ENCODE measurements around the gene RPS6KL1.
A peak's percentile ranks its signal among the peaks of the same experiment; 100 is the strongest.

The RPS6KL1 gene

GRCh38 chr14:74922752-74923401, at the start of gene RPS6KL1:
TSS of gene RPS6KL1 (minus strand) at chr14:74923260. CDS start at chr14:74921541, 1,719 bp downstream.
- peak; percentile 94 for DNase-seq (ENCODE audit: low spot score)

GRCh38 chr14:74968811-74969210, 45.8 kb upstream of the RPS6KL1 start:
- DNase-seq (ENCODE audit: low spot score) = no peak

DNA sequence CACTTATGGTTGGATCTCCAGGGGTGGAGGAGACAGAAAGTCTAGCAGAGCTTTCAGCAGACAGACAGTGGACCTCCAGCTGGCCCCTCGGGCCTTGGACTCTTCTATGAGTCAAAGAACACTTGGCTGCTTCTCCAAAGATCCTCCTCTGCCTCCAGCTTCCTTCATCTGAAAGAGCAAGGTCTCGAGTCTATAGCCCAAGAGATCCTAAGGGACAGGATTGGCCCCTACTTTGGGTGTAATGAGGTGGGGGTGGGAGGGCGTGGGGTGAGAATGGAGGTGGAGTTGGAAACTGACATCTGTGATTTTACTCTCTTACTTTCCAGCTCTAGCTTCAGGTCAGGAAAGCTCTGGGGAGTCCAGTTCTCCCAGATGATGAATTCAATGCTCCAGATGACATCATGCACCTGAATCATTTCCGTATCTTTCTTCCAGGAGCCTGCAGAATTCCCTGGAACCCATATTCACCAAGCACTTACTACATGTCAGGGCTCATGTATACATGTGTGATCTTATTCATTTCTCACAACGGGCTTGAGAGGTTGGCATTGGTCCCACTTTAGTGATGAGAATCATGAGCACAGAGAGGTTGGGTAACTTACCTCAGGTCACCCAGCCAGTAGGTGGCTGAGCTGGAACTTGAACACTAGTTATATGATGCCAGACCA, 42.6 kb upstream of the RPS6KL1 start:
- DNase-seq (ENCODE audit: low spot score) = no peak

GRCh38 chr14:74964787-74965485, 41.9 kb upstream of the RPS6KL1 start:
- DNase-seq (ENCODE audit: low spot score) = no peak

DNA sequence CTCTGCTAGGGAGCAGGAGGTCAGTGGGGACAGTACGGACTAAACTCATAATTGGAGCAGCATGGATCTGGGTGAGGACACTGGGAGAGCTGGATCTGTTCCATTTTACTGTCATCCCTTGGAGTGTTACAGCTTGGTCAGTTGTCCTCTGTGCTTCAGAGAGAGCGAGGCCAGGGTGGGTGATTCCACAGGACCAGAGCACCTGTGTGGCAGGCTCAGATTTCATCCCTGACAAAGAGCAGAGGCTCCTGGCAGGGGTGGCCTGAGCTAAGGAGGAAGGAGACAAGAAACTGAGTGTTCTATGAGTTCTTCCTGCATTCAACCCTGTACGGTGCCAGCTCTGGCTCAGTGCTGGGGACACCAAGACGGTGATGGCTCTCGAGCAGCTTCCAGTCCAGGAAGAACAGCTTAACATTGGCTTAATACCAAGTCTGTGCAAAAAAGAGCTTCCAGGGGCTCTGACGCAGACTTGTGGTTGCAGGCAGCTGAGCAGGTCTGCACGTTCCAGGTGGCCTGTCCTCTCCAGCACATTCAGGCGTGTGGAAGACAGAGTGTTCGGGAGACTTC, 40.7 kb upstream of the RPS6KL1 start:
- no peak for DNase-seq (ENCODE audit: low spot score)

GRCh38 chr14:74963178-74963704, 40.2 kb upstream of the RPS6KL1 start:
- DNase-seq (ENCODE audit: low spot score) = peak; percentile 20

DNA sequence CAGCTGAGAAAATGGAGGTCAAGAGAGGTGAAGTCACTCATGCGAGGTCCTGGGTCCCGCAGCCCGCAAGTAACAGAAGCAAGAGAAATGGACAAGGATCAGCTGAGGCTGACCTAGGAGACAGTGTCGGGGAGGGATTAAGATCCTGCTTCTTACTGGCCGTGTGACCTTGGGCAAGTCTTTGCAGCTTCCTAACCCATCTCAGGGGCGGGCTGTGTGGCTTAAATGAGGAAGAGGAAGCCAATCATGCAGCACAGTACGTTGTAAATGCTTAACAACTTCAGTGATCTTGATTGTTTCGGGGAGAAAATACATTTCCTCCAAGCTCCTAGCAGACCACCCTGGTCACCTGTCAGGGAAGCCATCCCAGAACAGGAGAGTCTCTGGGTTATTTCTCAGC, 39.4 kb upstream of the RPS6KL1 start:
- DNase-seq (ENCODE audit: low spot score) = peak; percentile 63

DNA sequence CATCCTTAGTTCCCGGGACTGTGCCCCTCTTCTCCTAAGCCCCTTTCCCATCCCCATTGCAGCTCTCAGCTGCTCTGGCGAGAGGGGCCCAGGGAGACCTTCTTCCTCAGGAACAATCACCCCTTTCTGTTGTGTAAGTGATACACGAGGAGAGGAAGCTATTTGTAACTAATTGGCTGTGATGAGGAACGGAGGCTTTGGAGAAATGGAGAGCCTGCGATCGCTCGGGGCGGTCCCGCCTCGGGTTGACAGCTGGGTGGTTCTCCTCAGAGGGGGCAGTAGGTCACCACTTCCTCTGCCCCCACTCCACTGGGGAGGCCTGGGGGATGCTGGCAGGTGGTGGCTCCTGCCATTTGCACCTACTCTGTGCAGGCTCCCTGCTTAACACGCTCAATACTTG, 39.0 kb upstream of the RPS6KL1 start:
- no peak for DNase-seq (ENCODE audit: low spot score)

GRCh38 chr14:74961238-74961911, 38.3 kb upstream of the RPS6KL1 start:
- no peak for DNase-seq (ENCODE audit: low spot score)

DNA sequence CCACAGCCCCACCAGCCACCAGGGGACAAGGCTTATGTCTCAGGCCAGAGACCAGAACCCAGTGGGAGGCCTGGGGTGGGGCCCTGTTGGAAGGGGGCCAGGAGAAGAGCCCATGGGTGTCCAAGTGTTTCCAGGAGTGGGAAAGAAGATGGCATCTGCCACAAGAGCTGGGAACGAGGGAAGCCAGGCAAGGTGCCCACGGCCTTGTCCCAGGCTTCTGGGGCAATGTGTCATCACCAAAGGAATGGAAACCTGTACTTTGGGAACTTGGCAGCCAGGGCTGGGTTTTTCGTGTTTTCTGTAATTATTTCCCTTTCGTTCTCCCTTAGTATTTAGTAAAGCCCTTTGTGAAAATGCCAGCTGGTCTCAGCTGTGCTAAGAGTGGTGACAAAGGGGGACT, 37.7 kb upstream of the RPS6KL1 start:
- no peak for DNase-seq (ENCODE audit: low spot score)

- DNase-seq (ENCODE audit: low spot score) = no peak
Measured at GRCh38 chr14:74959596-74960180, 36.6 kb upstream of the RPS6KL1 start.

GRCh38 chr14:74956280-74957072, 33.4 kb upstream of the RPS6KL1 start:
- DNase-seq (ENCODE audit: low spot score) = no peak

GRCh38 chr14:74956027-74956279, 32.9 kb upstream of the RPS6KL1 start:
- DNase-seq (ENCODE audit: low spot score) = no peak

GRCh38 chr14:74955229-74956026, 32.4 kb upstream of the RPS6KL1 start, which contains the start of gene PGF:
TSS of gene PGF (minus strand) at chr14:74955597. CDS start at chr14:74955242, 355 bp downstream.
- peak; percentile 53 for DNase-seq (ENCODE audit: low spot score)

GRCh38 chr14:74954947-74955228, 31.8 kb upstream of the RPS6KL1 start:
- no peak for DNase-seq (ENCODE audit: low spot score)

GRCh38 chr14:74954232-74954946, 31.3 kb upstream of the RPS6KL1 start:
- no peak for DNase-seq (ENCODE audit: low spot score)

GRCh38 chr14:74953686-74954085, 30.6 kb upstream of the RPS6KL1 start:
- no peak for DNase-seq (ENCODE audit: low spot score)

GRCh38 chr14:74952697-74953484, 29.8 kb upstream of the RPS6KL1 start:
- no peak for DNase-seq (ENCODE audit: low spot score)

DNA sequence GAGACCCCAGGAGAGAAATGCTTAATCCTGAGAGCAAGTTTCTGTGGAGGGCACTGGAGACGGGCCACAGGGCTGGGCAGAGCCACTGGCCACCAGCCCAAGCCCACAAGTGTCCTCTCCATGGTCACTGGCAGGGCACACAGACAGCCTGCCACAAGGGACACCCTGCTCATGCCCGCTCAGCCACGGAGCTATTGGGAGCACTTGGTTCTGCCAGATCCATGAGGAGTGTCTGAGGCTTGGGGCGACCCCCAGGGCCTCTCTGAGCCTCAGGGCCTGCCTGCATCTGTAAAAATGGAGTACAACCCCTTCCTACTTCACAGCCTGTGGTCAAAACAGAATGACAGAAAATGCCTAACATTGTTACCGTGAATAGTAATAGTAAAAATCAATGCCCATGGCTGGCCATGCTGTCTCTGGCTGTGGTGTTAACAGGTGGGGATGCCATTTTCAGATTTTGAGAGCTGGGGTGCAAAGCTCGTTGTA, 29.2 kb upstream of the RPS6KL1 start:
- no peak for DNase-seq (ENCODE audit: low spot score)
